ENCODE measurements around the gene LOXL1.

DNA sequence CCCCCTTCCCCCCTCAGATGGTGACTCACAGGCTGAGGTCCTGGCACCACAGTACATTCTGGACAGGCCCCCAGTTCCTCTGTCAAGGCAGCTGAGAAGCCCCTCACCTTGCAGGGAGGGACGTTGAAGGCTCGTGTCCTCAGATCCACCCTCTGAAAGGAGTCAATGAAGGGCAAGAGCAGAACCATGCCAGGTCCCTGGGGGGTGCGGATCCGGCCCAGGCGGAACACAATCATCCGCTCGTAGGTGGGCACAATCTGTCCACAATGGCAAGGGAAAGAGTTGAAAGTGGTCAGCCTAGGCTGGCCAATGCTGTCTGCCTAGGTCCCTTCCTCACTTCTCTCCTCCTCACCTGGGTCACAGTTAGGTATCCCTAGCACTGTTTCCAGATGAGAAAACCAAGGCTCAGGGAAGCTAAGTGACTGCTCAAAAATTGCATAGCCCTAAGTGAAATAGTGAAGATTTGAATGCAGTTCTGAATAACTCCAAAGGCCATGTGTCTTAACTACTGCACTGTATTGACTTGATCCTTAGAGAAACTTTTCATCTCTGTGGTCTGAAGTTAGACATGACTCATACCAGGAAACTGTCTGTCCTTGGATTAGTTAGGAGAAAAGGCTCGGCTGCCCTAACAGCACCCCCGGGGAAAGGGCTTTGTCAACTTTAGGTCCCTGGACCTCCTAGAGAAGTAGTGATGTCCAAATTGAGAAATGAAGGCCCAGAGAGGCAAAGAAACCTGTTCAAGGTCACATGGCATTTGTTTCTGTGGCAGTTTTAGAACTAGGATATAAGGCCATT lies 62.9 kb downstream of the LOXL1 start:
- TF ChIP-seq ARNTL (CRISPR knock-in tag; IDR thresholded peaks at IDR 0.05; ENCODE audit: borderline replicate concordance, low read depth): no peak
- no peak for TF ChIP-seq ZFP30 (CRISPR knock-in tag; IDR thresholded peaks at IDR 0.05)
- no peak for TF ChIP-seq PATZ1 (CRISPR knock-in tag; IDR thresholded peaks at IDR 0.05; ENCODE audit: borderline replicate concordance)
- no peak for TF ChIP-seq GLIS3 (CRISPR knock-in tag; IDR thresholded peaks at IDR 0.05)
- no peak for TF ChIP-seq ZNF8 (CRISPR knock-in tag; IDR thresholded peaks at IDR 0.05)
- TF ChIP-seq, protein P1, sequence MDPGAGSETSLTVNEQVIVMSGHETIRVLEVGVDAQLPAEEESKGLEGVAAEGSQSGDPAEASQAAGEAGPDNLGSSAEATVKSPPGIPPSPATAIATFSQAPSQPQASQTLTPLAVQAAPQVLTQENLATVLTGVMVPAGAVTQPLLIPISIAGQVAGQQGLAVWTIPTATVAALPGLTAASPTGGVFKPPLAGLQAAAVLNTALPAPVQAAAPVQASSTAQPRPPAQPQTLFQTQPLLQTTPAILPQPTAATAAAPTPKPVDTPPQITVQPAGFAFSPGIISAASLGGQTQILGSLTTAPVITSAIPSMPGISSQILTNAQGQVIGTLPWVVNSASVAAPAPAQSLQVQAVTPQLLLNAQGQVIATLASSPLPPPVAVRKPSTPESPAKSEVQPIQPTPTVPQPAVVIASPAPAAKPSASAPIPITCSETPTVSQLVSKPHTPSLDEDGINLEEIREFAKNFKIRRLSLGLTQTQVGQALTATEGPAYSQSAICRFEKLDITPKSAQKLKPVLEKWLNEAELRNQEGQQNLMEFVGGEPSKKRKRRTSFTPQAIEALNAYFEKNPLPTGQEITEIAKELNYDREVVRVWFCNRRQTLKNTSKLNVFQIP (CRISPR knock-in tag; IDR thresholded peaks at IDR 0.05; ENCODE audit: borderline replicate concordance, low read depth): no peak
- TF ChIP-seq CSRNP3 (CRISPR knock-in tag; IDR thresholded peaks at IDR 0.05): no peak
- TF ChIP-seq BACH2 (CRISPR knock-in tag; IDR thresholded peaks at IDR 0.05; ENCODE audit: borderline replicate concordance): no peak
- TF ChIP-seq, protein P2, sequence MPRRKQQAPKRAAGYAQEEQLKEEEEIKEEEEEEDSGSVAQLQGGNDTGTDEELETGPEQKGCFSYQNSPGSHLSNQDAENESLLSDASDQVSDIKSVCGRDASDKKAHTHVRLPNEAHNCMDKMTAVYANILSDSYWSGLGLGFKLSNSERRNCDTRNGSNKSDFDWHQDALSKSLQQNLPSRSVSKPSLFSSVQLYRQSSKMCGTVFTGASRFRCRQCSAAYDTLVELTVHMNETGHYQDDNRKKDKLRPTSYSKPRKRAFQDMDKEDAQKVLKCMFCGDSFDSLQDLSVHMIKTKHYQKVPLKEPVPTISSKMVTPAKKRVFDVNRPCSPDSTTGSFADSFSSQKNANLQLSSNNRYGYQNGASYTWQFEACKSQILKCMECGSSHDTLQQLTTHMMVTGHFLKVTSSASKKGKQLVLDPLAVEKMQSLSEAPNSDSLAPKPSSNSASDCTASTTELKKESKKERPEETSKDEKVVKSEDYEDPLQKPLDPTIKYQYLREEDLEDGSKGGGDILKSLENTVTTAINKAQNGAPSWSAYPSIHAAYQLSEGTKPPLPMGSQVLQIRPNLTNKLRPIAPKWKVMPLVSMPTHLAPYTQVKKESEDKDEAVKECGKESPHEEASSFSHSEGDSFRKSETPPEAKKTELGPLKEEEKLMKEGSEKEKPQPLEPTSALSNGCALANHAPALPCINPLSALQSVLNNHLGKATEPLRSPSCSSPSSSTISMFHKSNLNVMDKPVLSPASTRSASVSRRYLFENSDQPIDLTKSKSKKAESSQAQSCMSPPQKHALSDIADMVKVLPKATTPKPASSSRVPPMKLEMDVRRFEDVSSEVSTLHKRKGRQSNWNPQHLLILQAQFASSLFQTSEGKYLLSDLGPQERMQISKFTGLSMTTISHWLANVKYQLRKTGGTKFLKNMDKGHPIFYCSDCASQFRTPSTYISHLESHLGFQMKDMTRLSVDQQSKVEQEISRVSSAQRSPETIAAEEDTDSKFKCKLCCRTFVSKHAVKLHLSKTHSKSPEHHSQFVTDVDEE (CRISPR knock-in tag; IDR thresholded peaks at IDR 0.05): no peak
- no peak for TF ChIP-seq SNAI2 (CRISPR knock-in tag; IDR thresholded peaks at IDR 0.05)
- no peak for TF ChIP-seq RARB (CRISPR knock-in tag; IDR thresholded peaks at IDR 0.05)
- TF ChIP-seq, protein P3, sequence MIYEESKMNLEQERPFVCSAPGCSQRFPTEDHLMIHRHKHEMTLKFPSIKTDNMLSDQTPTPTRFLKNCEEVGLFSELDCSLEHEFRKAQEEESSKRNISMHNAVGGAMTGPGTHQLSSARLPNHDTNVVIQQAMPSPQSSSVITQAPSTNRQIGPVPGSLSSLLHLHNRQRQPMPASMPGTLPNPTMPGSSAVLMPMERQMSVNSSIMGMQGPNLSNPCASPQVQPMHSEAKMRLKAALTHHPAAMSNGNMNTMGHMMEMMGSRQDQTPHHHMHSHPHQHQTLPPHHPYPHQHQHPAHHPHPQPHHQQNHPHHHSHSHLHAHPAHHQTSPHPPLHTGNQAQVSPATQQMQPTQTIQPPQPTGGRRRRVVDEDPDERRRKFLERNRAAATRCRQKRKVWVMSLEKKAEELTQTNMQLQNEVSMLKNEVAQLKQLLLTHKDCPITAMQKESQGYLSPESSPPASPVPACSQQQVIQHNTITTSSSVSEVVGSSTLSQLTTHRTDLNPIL (CRISPR knock-in tag; IDR thresholded peaks at IDR 0.05; ENCODE audit: low read depth): no peak
- TF ChIP-seq ZFP3 (CRISPR knock-in tag; IDR thresholded peaks at IDR 0.05): no peak
- TF ChIP-seq PPARA (CRISPR knock-in tag; IDR thresholded peaks at IDR 0.05; ENCODE audit: borderline replicate concordance): no peak
